Right lobe of liver (tissue), 6 donors: ENCODE measurements around the gene HTRA1. TPM values are rescaled to one million over a fixed set of nuclear protein-coding genes. Genes with fewer than 3 reads are reported as not detected.

Experiments
- ATAC-seq, 4 donors: fragments of 200-7000 bp; cut with Tn5 transposase; one replicate each; pipeline ENCODE4 v1.9.1; 2020; ENCODE audit warnings: mild to moderate bottlenecking in 4 of 4, moderate library complexity in 4 of 4
- DNase-seq, 3 donors: peaks; one replicate each; pipeline ENCODE4 v3.0.0-alpha.2; 2020
- H3K27ac ChIP-seq, 3 donors: fragments of 200-600 bp; one replicate each; pipeline ENCODE4 v1.8.0; 2022
- H3K27me3 ChIP-seq, 2 donors: fragments of 200-600 bp; one replicate each; pipeline ENCODE4 v1.8.0; 2022
- H3K36me3 ChIP-seq, 4 donors: fragments of 200-600 bp; sonication (generic) in 1 of 4; one replicate each; pipeline versions ENCODE4 v1.5.1 to v1.8.0; 2017 to 2022; ENCODE audit warnings: control low read depth in 1 of 4
- H3K4me1 ChIP-seq, 4 donors: fragments of 200-600 bp; sonication (generic) in 1 of 4; one replicate each; pipeline versions ENCODE4 v1.5.1 to v1.8.0; 2017 to 2022; ENCODE audit warnings: control low read depth in 1 of 4
- H3K4me3 ChIP-seq, 3 donors: fragments of 200-600 bp; one replicate each; pipeline ENCODE4 v1.8.0; 2022
- H3K9me3 ChIP-seq, 4 donors: fragments of 200-600 bp; sonication (generic) in 1 of 4; one replicate each; pipeline versions ENCODE4 v1.5.1 to v1.8.0; 2017 to 2022; ENCODE audit warnings: control low read depth in 1 of 4
- POLR2A ChIP-seq: fragments of 450-650 bp; IDR thresholded peaks from one replicate; pipeline ENCODE4 v1.6.1; 2017; ENCODE audit warnings: antibody characterized with exemption, mild to moderate bottlenecking
- WGBS: methylation state at CpG from one replicate; pipeline ENCODE4 v1.1.6; 2018; ENCODE audit warnings: low coverage, low lambda C conversion rate; ENCODE audit not compliant: insufficient coverage; ENCODE audit errors: missing lambda C conversion rate; 5-methylcytosine and 5-hydroxymethylcytosine counted together
- intact Hi-C, 2 donors: fragments of 100-400 bp; cut with DNase I; formaldehyde crosslinking; loops; one replicate each; pipeline versions ENCODE4 v1.11.2 to v1.14.1; 2022
- total RNA-seq, 6 experiments: library from RNA; depleted of rRNA in 2 of 6; stranded (reverse); fragments of >200 nt in 2 of 6; fragmentation: NEBNext Ultra II Directional in 3 of 6; extraction: Animal tissue kit (Norgen Biotek cat#: 25700) in 3 of 6; gene quantifications; one replicate each; pipeline versions ENCODE4 v1.1.0 to v1.2.4, GENCODE V29; 2016 to 2023
- TF ChIP-seq, protein P1 (sequence below), 4 donors: fragments of 200-600 bp in 3 of 4; fragments of 450-650 bp in 1 of 4; IDR thresholded peaks; one replicate each; pipeline versions ENCODE4 v1.5.1 to v1.8.0; 2016 to 2022; ENCODE audit warnings: antibody characterized with exemption in 4 of 4, mild to moderate bottlenecking in 2 of 4
- donor health status: DM: no; HTN: yes; CAD: no.
- donor health status: DM: no; HTN: no; CAD: no.
- donor health status: DM: no; HTN: no; CAD: no.
- donor health status: DM: no; HTN: yes; CAD: no.
- donor health status: DM: no; HTN: yes; CAD: no.

The HTRA1 gene
- total RNA-seq, 6 experiments from 2014 or later: 91.9 to 224 (median 134) TPM

DNA sequence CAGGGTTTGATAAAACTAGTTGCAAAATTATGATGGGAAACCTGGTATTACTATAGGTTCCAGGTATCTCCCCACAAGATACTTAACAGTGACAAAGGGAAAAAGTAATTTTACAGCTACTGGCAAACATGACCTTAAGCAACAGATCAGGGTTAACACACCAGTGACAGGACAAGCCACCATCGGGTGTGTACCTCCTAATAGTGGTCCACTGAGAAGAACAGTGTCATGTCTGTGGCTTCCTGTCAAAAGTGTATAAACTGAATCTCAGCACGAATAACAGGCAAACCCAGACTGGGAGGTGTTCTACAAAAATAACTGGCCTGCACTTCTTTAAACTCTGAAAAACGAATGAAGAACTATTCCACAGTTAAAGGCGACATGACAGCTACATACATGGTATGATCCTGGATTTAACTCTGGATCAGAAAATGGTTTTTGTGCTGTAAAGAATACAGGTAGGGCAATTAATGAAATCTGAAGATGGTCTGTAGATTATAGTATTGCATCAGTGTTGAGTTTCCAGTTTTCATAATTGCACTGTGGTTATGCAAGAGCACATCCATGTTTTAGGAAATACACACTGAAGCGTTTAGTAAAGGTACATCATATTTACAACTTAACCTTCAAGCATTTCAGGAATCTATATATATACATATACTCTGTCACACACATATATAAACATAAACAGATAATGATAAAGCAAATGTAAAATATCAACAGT, 38.9 kb upstream of the HTRA1 start:
- intact Hi-C loops: no loop called here
- Histone ChIP-seq H3K36me3 (peaks cover 0 to 12% (median 0%) of the 10 kb centered on the region in 4 donors), H3K4me3 (no peak overlapping the region), H3K27me3 (no peaks in the 10 kb centered on the region), H3K9me3 (no peaks in the 10 kb centered on the region), H3K27ac (no peak overlapping the region), H3K4me1 (no peaks in the 10 kb centered on the region)
- whole genome bisulfite sequencing: 58% methylated on average over 5 of the region's 5 CpGs
- TF ChIP-seq POLR2A: no peak
- TF ChIP-seq, protein P1, sequence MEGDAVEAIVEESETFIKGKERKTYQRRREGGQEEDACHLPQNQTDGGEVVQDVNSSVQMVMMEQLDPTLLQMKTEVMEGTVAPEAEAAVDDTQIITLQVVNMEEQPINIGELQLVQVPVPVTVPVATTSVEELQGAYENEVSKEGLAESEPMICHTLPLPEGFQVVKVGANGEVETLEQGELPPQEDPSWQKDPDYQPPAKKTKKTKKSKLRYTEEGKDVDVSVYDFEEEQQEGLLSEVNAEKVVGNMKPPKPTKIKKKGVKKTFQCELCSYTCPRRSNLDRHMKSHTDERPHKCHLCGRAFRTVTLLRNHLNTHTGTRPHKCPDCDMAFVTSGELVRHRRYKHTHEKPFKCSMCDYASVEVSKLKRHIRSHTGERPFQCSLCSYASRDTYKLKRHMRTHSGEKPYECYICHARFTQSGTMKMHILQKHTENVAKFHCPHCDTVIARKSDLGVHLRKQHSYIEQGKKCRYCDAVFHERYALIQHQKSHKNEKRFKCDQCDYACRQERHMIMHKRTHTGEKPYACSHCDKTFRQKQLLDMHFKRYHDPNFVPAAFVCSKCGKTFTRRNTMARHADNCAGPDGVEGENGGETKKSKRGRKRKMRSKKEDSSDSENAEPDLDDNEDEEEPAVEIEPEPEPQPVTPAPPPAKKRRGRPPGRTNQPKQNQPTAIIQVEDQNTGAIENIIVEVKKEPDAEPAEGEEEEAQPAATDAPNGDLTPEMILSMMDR (IDR thresholded peaks at IDR 0.05): no peak
- no peak for DNase-seq
- peak; percentile 13 to 50 (median 35) for ATAC-seq

DNA sequence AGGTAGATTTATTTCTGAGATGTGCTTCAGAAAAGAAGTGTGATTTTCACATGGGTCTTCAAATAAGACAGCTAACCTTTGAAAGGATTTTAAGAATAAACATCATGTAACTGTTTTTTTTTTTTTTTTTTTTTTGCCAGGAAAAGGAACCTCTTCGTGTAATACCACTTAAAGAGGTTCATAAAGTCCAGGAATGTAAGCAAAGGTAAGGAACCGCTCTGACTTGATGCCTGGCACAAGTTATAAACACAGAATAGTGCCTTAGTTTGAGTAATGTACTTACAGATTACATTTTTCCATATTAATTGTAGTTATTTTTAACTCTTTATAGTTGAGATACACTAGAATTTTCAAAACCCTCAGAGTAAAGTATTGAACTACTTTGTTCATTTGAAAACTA, 37.3 kb upstream of the HTRA1 start:
- H3K27ac ChIP-seq: no peak overlapping the region
- DNase-seq (no peak), ATAC-seq (no peak)
- 93% methylated on average over 2 of the region's 2 CpGs for WGBS
- peaks cover 0 to 15% (median 0%) of the 10 kb centered on the region in 4 donors for H3K36me3 ChIP-seq
- no peaks in the 10 kb centered on the region for H3K9me3 ChIP-seq
- H3K27me3 ChIP-seq: no peaks in the 10 kb centered on the region
- H3K4me1 ChIP-seq: no peaks in the 10 kb centered on the region
- intact Hi-C loops: no loop called here
- TF ChIP-seq POLR2A: no peak
- TF ChIP-seq, protein P1 (IDR thresholded peaks at IDR 0.05): no peak
- H3K4me3 ChIP-seq: no peak overlapping the region

DNA sequence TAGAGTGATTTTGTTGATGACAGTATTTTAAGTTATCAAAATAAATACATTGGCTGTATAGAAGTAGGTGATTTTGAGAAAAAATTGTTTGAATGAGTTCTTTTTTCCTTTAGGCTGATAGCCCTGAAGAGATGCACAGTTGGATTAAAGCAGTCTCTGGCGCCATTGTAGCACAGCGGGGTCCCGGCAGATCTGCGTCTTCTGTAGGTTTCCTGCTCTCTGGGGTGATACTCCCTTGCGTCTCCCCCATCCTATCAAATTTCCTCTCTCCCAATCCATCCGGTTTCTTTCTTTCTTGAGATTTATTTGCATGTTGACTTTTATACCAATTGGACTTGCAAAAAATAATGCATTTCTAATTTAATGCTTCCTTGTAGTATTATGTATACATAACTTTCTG, 34.5 kb upstream of the HTRA1 start:
- WGBS: 95% methylated on average over 5 of the region's 6 CpGs
- no peaks in the 10 kb centered on the region for H3K4me1 ChIP-seq
- H3K9me3 ChIP-seq: no peaks in the 10 kb centered on the region
- H3K27me3 ChIP-seq: no peaks in the 10 kb centered on the region
- H3K27ac ChIP-seq: no peak overlapping the region
- intact Hi-C loops: no loop called here
- no peak for ATAC-seq
- no peak for TF ChIP-seq POLR2A
- TF ChIP-seq, protein P1 (IDR thresholded peaks at IDR 0.05): no peak
- H3K4me3 ChIP-seq: no peak overlapping the region
- DNase-seq: no peak
- peaks cover 0 to 21% (median 4%) of the 10 kb centered on the region in 4 donors for H3K36me3 ChIP-seq

DNA sequence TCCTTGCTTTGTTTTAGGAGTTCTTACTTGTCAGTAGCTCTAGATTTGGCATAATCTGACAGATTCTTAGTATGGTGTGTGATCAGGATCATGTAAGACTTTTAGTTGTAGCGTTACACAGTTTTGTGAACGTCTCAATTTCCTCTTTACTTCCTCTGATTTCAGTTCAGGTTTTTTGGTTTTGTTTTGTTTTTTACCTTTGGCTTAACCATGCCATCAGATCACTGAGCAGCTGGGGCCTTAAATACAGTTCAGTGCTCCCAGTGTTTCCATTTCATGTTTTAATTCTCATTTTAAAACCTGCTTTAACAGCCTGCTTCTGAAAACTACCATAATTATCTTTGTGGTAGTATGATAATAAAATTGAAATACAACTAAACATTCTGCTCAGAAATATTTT, 34.1 kb upstream of the HTRA1 start:
- Histone ChIP-seq H3K27me3 (no peaks in the 10 kb centered on the region), H3K9me3 (no peaks in the 10 kb centered on the region), H3K27ac (no peak overlapping the region), H3K4me1 (no peaks in the 10 kb centered on the region), H3K4me3 (no peak overlapping the region), H3K36me3 (peaks cover 0 to 21% (median 4%) of the 10 kb centered on the region in 4 donors)
- 55% methylated on average over 2 of the region's 2 CpGs for WGBS
- no peak for TF ChIP-seq POLR2A
- TF ChIP-seq, protein P1 (IDR thresholded peaks at IDR 0.05): no peak
- intact Hi-C loops: no loop called here
- DNase-seq (no peak), ATAC-seq (no peak)
